Measurements from ENCODE around the gene INPP5D. TPM values are rescaled to one million over a fixed set of nuclear protein-coding genes. Genes with fewer than 3 reads are reported as not detected.

The INPP5D gene
- polyA plus RNA-seq, 1 of the 3 experiments (the other 2 are of a cell fraction), result 1.3 TPM

- Histone ChIP-seq H3K4me1 (ENCODE audit: control insufficient read depth in 1 of 2, insufficient read depth in 2 of 2, low read depth in 1 of 2, low read length in 1 of 2) (peaks cover 0 to 31% of the 10 kb centered on the region in 2 experiments; a peak in 1 of 4 replicates), H3K9me3 (no peaks in the 10 kb centered on the region), H3K9me2 (no peaks in the 10 kb centered on the region), H3K27me3 (ENCODE audit: insufficient read depth) (no peaks in the 10 kb centered on the region), H3K4me2 (no peak overlapping the region), H4K20me1 (ENCODE audit: insufficient read depth) (no peaks in the 10 kb centered on the region), H3K79me2 (ENCODE audit: insufficient read depth) (no peaks in the 10 kb centered on the region), H2AFZ (ENCODE audit: low read depth) (no peak overlapping the region), H3K9ac (no peak overlapping the region), H3K27ac (ENCODE audit: low read depth in 2 of 2, low read length in 1 of 2) (no peak overlapping the region), H3K4me3 (ENCODE audit: low read depth in 2 of 2, low read length in 1 of 2) (no peak overlapping the region), H3F3A (replicated peaks; ENCODE audit: insufficient read depth) (no peaks in the 10 kb centered on the region), H3K36me3 (replicated peaks in 1 of 2; ENCODE audit: control insufficient read depth in 1 of 2, insufficient read depth in 2 of 2, low read length in 1 of 2) (no peaks in the 10 kb centered on the region)
- whole genome bisulfite sequencing (ENCODE audit: low lambda C conversion rate), result 96% methylated on average over 4 of the region's 7 CpGs
- no peak for DNase-seq
- POLR2A ChIA-PET, result no interaction called here
- TF ChIP-seq RAD21 (IDR thresholded peaks at IDR 0.05; ENCODE audit: low read length) (no peak), CTCF (IDR thresholded peaks at IDR 0.05) (no peak), TEAD4 (IDR thresholded peaks at IDR 0.05; ENCODE audit: borderline replicate concordance, insufficient read depth) (no peak)
- CTCF ChIA-PET, result interaction anchor here (0.8 to 2.0 kb wide), 2 partner anchors 31 to 192 kb away, joined by 3 to 6 read pairs; partner anchors contain the start of gene ATG16L1
These were observed 670 bp upstream of the INPP5D start for GRCh38 chr2:233059547-233059796.

GRCh38 chr2:233060501-233060979, 398 bp downstream of the INPP5D start:
- ChIA-PET CTCF (interaction anchor here (0.7 to 2.0 kb wide), 4 partner anchors 11 to 190 kb away, joined by 3 to 6 read pairs (median 4); partner anchors contain the start of gene ATG16L1), POLR2A (interaction anchor here (0.7 kb wide), 1 partner anchor 26 kb away, joined by 3 read pairs; no protein-coding TSS in a partner anchor)
- H3K27ac ChIP-seq (ENCODE audit: low read depth in 2 of 2, low read length in 1 of 2), result no peak overlapping the region
- no peaks in the 10 kb centered on the region for H3F3A ChIP-seq (replicated peaks; ENCODE audit: insufficient read depth)
- H3K9ac ChIP-seq, result no peak overlapping the region
- H3K27me3 ChIP-seq (ENCODE audit: insufficient read depth), result no peaks in the 10 kb centered on the region
- H3K79me2 ChIP-seq (ENCODE audit: insufficient read depth), result no peaks in the 10 kb centered on the region
- H3K9me2 ChIP-seq, result no peaks in the 10 kb centered on the region
- TF ChIP-seq SIN3A (IDR thresholded peaks at IDR 0.05; ENCODE audit: borderline replicate concordance, low read depth, low read length), result no peak
- no peak for TF ChIP-seq TAF1 (IDR thresholded peaks at IDR 0.05; ENCODE audit: borderline replicate concordance, low read depth, low read length)
- no peak for DNase-seq
- 93% methylated on average over 10 of the region's 13 CpGs for WGBS (ENCODE audit: low lambda C conversion rate)
- no peaks in the 10 kb centered on the region for H4K20me1 ChIP-seq (ENCODE audit: insufficient read depth)
- peaks cover 0 to 24% of the 10 kb centered on the region in 2 experiments; a peak in 1 of 4 replicates for H3K4me1 ChIP-seq (ENCODE audit: control insufficient read depth in 1 of 2, insufficient read depth in 2 of 2, low read depth in 1 of 2, low read length in 1 of 2)
- no peaks in the 10 kb centered on the region for H3K36me3 ChIP-seq (replicated peaks in 1 of 2; ENCODE audit: control insufficient read depth in 1 of 2, insufficient read depth in 2 of 2, low read length in 1 of 2)
- no peak overlapping the region for H2AFZ ChIP-seq (ENCODE audit: low read depth)
- no peaks in the 10 kb centered on the region for H3K9me3 ChIP-seq
- H3K4me3 ChIP-seq (ENCODE audit: low read depth in 2 of 2, low read length in 1 of 2), result no peak overlapping the region
- H3K4me2 ChIP-seq, result no peak overlapping the region

- H3K27ac ChIP-seq (ENCODE audit: low read depth in 2 of 2, low read length in 1 of 2), result no peak overlapping the region
- ChIA-PET POLR2A (no interaction called here), CTCF (interaction anchor here (0.7 to 2.0 kb wide), 5 partner anchors 7 to 190 kb away, joined by 3 to 6 read pairs (median 4); partner anchors contain the start of gene ATG16L1)
- no peaks in the 10 kb centered on the region for H3K9me2 ChIP-seq
- H3K9me3 ChIP-seq, result no peaks in the 10 kb centered on the region
- no peaks in the 10 kb centered on the region for H3K36me3 ChIP-seq (replicated peaks in 1 of 2; ENCODE audit: control insufficient read depth in 1 of 2, insufficient read depth in 2 of 2, low read length in 1 of 2)
- no peak overlapping the region for H3K4me2 ChIP-seq
- DNase-seq, result no peak
- no peaks in the 10 kb centered on the region for H3K27me3 ChIP-seq (ENCODE audit: insufficient read depth)
- H3K9ac ChIP-seq, result no peak overlapping the region
- no peaks in the 10 kb centered on the region for H3K79me2 ChIP-seq (ENCODE audit: insufficient read depth)
- no peak overlapping the region for H3K4me3 ChIP-seq (ENCODE audit: low read depth in 2 of 2, low read length in 1 of 2)
- WGBS (ENCODE audit: low lambda C conversion rate), result 67% methylated on average over 8 of the region's 10 CpGs
- no peaks in the 10 kb centered on the region for H4K20me1 ChIP-seq (ENCODE audit: insufficient read depth)
- H3K4me1 ChIP-seq (ENCODE audit: control insufficient read depth in 1 of 2, insufficient read depth in 2 of 2, low read depth in 1 of 2, low read length in 1 of 2), result peaks cover 0 to 24% of the 10 kb centered on the region in 2 experiments; a peak in 1 of 4 replicates
- H2AFZ ChIP-seq (ENCODE audit: low read depth), result no peak overlapping the region
- no peaks in the 10 kb centered on the region for H3F3A ChIP-seq (replicated peaks; ENCODE audit: insufficient read depth)
- no peak for TF ChIP-seq EP300 (IDR thresholded peaks at IDR 0.05; ENCODE audit: borderline replicate concordance in 1 of 2, low read depth in 1 of 2, low read length in 1 of 2)
- TF ChIP-seq FOXM1 (IDR thresholded peaks at IDR 0.05; ENCODE audit: low read depth), result no peak
- no peak for TF ChIP-seq REST (IDR thresholded peaks at IDR 0.05; ENCODE audit: low read depth, low read length)
- TF ChIP-seq CHD2 (IDR thresholded peaks at IDR 0.05; ENCODE audit: low read length, partially characterized antibody), result no peak
- TF ChIP-seq TEAD4 (IDR thresholded peaks at IDR 0.05; ENCODE audit: borderline replicate concordance, insufficient read depth), result no peak
- no peak for TF ChIP-seq ZBTB33 (IDR thresholded peaks at IDR 0.05; ENCODE audit: borderline replicate concordance, low read depth)
- no peak for TF ChIP-seq RAD21 (IDR thresholded peaks at IDR 0.05; ENCODE audit: low read length)
- TF ChIP-seq ELF1 (IDR thresholded peaks at IDR 0.05), result no peak
- TF ChIP-seq YY1 (IDR thresholded peaks at IDR 0.05; ENCODE audit: low read depth), result no peak
- no peak for TF ChIP-seq EZH2phosphoT487 (IDR thresholded peaks at IDR 0.05; ENCODE audit: borderline replicate concordance, low read depth)
These were observed 943 bp downstream of the INPP5D start for GRCh38 chr2:233060980-233061590.
